HG03045 (cell line): Measurements from ENCODE around the gene TXNDC16.
A peak's percentile ranks its signal among the peaks of the same experiment; 100 is the strongest.
"Not testable (repeated sequence)": the region's sequence is repeated elsewhere in the genome, so short reads cannot be mapped to it uniquely, and the experiment has no call there.

Experiments used
- ATAC-seq: cut with Tn5 transposase; IDR thresholded peaks from one replicate; pipeline ENCODE4 v1.9.1; 2021; ENCODE audit warnings: mild to moderate bottlenecking, moderate library complexity; ENCODE audit not compliant: unreplicated experiment

Gene TXNDC16, protein sequence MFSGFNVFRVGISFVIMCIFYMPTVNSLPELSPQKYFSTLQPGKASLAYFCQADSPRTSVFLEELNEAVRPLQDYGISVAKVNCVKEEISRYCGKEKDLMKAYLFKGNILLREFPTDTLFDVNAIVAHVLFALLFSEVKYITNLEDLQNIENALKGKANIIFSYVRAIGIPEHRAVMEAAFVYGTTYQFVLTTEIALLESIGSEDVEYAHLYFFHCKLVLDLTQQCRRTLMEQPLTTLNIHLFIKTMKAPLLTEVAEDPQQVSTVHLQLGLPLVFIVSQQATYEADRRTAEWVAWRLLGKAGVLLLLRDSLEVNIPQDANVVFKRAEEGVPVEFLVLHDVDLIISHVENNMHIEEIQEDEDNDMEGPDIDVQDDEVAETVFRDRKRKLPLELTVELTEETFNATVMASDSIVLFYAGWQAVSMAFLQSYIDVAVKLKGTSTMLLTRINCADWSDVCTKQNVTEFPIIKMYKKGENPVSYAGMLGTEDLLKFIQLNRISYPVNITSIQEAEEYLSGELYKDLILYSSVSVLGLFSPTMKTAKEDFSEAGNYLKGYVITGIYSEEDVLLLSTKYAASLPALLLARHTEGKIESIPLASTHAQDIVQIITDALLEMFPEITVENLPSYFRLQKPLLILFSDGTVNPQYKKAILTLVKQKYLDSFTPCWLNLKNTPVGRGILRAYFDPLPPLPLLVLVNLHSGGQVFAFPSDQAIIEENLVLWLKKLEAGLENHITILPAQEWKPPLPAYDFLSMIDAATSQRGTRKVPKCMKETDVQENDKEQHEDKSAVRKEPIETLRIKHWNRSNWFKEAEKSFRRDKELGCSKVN

DNA sequence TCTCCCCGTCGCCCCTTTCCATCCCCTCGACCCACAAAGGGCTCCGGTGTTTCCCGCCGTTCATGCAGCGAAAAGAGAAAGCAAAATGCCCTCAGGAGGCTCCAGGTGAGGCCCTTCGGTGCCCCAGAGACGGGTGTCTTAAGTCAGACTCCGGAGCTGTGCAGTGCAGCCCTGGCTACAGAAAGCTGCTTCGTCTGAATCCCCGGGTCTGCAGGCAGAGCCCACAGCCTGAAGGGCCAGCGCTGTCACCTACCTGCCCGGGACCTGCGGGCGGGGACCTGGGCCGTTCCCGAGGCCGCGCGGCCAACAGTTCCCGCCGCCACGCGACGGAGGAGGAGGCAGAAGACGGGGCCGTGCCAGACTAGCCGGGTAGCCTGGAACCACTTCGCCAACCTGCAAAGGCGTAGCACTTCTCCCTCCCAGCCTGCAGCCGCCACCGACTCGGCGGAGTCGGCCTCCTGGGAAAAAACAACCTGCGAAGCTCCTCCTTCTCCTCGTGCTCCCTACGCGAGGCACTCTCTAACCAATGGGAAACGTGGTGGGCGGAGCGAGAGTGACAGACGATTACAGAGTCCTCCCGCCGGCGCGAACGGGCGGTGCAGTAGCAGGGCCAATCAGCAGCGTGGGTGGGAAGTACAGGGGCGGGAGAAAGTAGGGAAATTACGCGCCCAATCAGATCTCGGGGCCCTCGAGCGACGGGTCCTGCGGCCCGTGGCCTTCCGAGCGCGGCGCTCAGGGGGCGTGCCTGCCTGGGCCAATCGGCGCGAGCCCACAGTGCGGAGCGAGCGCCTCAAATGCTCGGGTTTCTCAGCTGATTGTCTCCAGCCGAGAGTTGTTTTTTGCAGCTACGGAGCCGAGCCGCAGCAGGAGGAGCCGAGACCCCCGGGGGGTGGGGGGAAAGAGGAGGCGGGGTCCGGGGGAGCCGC, at the start of gene TXNDC16, which contains the start of gene GPR137C:
TXNDC16 (minus strand) TSS at position 443 of the 926 bp plus-strand sequence. CDS start 8,948 bp downstream, outside the sequence.
GPR137C (plus strand) TSS at position 774 of the 926 bp plus-strand sequence. CDS start 312 bp downstream, outside the sequence.
- peak; percentile 96 for ATAC-seq

DNA sequence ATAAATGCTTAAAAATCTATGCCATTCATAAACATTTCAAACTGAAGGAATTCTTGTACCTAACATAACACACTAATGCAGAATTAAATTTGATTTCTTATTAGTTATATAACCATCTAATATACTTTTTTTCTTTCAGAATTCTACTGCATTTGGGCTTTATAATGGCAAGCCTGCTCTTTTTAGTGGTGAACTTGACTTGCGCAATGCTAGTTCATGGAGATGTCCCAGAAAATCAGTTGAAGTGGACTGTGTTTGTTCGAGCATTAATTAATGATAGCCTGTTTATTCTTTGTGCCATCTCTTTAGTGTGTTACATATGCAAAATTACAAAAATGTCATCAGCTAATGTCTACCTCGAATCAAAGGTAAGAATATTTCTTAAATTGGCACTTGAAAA, 47.7 kb upstream of the TXNDC16 start:
- ATAC-seq = no peak

DNA sequence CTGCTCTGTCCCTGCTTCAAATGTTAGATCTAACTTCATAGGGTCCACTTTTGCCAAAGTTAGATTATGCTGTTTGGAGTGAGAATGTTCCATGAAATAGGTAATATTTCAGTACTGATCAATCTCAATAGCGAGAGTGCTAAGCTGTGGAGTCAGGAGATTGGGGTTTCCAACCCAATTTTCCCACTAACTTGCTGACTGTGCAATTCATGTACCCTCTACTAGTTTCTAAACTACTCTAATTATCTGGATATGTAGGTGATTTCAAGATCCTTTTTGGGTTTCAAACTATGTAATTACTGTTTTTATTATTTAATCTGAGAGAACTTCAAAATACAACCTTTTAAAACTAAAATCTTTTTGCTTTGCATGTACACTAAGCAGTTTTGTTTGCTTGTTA, 46.3 kb upstream of the TXNDC16 start:
- ATAC-seq = no peak

DNA sequence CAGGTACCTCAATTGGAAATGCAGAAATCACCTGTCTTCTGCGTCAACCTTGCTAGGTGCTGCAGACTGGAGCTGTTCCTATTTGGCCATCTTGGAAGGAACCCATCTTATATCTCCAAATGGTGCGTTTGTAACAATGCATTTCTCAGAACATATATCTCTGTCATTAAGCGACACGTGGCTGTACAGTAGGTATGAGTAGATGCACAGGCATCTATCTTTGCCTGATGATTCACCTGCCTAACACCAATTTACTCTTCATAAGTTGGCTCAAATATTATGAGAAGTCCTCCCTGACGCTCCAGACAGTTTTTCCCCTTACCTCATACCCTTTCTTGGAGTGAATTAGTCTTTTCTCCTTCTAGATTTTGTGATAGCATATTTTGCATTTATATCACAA, 44.6 kb upstream of the TXNDC16 start:
- ATAC-seq = no peak

DNA sequence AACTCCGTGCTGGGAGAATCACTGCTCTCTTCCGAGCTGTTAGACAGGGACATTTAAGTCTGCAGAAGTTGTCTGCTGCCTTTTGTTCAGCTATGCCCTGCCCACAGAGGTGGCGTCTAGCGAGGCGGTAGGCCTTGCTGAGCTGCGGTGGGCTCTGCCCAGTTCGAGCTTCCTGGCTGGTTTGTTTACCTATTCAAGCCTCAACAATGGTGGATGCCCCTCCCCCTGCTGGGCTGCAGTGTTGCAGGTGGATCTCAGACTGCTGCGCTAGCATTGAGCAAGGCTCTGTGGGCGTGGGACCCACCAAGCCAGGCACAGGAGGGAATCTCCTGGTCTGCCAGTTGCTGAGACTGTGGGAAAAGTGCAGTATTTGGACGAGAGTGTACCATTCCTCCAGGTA, 44.0 kb upstream of the TXNDC16 start:
- no peak for ATAC-seq

DNA sequence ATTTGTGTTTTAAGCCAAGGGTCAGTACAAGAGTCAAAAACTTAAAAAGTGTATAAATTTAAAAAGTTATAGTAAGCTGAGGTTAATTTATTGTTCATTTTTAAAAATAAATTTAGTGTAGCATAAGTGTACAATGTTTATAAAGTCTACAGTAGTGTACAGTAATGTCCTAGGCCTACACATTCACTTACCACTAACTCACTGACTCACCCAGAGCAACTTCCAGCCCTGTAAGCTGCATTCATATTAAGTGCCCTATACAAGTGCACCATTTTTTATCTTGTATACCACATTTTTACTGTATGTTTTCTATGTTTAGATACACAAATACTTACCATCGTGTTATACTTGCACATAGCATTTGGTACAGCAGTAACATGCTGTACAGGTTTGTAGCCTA, 38.0 kb upstream of the TXNDC16 start:
- ATAC-seq = no peak

DNA sequence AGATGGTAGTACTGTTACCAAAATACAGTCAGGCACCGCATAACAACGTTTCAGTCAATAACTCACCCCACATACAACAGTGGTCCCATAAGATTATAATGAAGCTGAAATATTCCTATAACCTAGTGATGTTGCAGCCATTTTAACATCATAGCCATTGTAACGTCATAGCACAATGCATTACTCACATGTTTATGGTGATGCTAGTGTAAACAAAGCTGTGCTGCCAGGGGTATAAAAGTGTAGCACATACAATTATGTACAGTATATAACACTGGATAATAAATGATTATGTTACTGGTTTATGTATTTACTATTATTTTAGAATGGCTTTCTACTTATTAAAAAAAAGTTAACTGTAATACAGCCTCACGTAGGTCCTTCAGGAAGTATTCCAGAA, 37.3 kb upstream of the TXNDC16 start:
- no peak for ATAC-seq

DNA sequence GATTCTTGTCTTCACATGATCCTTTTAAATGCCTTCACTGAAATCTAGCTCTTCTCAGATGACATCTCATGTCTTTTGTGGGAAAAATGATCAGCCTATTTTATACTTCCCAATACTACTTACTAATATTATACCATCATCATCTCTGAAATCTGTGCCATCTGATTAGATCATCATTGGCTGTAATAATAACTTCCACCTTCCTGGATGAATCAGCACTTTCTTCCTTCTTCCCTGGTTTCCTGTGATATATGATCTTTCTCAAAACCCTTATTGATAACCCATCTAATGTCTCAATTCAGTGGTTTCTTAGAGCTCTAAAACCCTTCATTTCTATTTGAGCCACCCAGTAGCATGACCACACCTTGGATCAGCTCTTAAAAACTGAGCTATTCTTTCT, 31.2 kb upstream of the TXNDC16 start:
- ATAC-seq = no peak

DNA sequence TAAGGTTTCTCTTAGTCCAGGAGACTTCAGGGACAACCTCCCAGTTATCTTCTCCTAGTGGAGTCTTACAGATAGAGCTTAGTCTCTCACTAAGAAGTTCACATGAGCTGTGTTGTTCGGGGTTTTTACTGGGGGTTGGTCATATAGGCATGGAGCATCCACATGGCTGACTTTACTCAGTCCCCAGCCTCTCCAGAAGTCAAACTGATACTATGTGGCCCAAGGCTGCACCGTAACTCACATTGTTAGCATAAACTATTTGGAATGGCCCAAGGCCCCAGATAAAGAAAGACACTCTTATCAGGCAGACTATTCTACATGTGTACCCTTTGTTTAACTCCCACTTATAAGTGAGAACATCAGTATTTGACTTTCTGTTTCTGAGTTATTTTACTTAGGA, 23.6 kb upstream of the TXNDC16 start:
- ATAC-seq = no peak

DNA sequence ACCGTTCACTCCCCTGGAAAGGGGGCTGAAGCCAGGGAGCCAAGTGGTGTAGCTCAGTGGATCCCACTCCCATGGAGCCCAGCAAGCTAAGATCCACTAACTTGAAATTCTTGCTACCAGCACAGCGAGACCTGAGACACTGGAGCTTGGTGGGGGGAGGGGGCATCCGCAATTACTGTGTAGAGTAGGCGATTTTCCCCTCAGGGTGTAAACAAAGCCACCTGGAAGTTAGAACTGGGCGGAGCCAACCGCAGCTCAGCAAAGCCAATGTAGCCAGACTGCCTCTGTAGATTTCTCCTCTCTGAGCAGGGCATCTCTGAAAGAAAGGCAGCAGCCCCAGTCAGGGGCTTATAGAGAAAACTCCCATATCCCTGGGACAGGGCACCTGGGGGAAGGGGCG, 16.1 kb upstream of the TXNDC16 start:
- ATAC-seq = not testable (repeated sequence)

DNA sequence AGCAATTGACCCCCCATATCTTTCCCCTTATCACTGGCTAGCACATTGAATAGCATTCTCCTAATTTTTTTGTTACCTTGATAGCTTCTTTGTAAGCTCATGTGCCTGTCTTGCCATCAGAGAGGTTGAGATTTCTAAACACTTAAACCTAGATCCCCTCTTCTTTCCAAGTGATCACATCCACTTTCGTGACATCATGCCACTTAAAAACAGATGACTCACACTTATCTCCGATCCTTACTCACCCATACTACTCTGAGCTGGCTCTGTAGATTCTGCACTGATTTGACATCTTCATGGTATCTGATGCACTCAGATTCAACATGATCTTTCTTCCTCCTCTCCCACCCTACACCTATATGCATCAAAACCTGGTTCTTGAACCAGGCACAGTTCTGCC, 10.8 kb upstream of the TXNDC16 start:
- no peak for ATAC-seq

DNA sequence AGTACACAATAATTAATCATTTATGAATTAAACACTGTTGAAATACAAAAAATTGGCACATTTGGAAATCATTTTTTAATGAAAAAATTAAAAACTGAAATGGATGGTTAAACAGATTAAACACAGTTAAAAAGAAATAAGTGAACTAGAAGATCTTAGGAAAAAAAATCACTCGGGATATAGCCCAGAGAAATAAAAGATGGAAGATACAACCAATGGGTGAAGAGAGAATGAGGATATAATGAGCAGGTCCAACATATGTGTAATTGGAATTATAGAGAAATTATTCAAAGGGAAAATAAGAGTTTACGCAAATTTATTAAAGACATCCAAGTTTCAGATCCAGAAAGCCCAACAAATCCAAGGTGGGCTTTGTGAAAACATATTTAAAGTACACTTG, 6.4 kb upstream of the TXNDC16 start:
- ATAC-seq = no peak

DNA sequence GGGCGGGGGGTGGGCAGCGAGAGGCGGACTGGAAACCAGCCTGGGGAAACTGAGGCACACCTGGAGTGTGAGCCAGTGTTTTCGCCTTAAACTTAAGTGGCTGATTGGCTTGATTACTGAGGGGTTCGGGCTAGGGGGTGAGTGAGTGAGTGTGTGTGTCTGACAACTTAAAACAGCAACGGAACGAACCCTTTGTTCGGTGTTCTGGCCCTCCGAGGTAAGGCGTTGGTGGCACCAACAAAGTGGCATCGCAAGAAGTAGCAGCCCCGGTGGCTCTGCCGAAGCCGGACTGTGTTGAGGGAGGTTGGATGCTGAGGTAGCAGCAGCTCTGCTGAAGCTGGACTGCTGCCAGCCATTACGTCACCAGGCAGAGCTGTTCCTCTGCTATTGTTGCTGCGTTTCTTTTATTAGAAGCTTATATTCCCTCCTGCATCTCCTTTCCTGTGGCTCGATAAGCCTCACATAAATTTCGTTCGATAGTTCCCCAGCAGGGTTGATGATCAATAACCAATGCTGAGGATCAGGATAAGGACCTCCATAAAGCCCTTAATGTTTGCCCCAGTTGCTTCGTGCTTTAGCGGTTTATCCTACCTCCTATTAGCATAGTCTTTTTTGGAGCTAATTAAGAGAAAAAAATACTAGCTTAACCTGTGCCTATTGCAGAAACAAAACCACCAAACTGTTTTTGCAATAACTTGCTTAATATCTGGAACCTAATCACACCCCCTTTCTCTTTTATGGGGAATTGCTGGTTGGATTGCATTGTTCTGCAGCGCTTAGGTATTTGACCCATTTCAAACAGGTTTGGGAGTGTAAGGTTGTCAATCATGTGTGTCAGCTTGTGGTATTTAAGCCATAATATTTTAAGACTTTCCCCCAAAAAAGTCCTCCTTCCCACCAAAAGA, 1.6 kb upstream of the TXNDC16 start:
- ATAC-seq = no peak

DNA sequence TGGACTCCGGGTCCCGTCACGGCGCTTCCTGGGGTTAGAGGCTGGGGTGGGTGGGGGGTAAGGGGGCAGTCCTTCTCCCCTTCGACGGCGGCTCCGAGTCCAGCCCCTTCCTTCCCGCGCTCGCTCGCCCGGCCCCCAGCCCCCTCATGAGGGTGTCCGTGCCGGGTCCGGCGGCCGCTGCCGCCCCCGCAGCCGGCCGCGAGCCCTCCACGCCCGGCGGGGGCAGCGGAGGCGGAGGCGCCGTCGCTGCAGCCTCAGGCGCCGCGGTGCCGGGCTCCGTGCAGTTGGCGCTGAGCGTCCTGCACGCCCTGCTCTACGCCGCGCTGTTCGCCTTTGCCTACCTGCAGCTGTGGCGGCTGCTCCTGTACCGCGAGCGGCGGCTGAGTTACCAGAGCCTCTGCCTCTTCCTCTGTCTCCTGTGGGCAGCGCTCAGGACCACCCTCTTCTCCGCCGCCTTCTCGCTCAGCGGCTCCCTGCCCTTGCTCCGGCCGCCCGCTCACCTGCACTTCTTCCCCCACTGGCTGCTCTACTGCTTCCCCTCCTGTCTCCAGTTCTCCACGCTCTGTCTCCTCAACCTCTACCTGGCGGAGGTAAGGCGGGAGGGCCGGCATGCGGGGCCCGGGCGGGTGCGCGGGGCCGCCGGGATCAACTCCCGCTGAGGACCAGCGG, 831 bp upstream of the TXNDC16 start:
- peak; percentile 24 for ATAC-seq

DNA sequence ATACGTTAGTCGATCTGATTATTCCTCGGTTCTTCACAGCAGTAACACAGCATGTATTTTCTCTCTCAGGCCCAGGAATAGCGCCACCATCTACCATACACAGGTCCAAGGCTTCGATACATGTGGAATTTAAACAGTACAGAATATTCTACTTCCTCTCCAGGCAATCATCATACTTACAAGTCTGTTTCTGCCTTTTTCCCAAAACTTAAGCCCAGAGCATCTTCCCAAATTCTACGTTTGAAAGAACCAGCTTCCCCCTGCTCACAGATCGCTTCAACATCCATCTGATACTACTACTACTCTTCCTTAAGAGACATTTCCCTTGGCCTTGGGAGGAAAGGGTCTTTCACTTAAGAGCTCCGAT, 626 bp downstream of the TXNDC16 start:
- no peak for ATAC-seq

DNA sequence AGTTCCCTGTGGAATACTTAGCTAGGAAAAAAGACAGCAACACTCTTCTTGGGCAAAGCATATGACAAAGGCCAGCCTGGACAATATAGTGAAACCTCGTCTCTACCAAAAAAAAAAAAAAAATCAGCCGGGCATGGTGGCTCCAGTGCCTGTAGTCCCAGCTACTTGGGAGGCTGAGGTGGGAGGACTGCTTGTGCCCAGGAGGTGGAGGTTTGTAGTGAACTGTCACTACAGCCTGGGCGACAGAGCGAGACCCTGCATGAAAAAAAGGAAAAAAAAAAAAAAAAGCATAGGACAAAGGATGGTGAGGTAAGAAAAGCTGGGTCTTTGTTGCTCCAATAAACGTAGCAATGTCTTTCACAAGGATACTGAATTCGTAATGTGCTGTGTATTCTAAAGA, 1.1 kb downstream of the TXNDC16 start:
- no peak for ATAC-seq

DNA sequence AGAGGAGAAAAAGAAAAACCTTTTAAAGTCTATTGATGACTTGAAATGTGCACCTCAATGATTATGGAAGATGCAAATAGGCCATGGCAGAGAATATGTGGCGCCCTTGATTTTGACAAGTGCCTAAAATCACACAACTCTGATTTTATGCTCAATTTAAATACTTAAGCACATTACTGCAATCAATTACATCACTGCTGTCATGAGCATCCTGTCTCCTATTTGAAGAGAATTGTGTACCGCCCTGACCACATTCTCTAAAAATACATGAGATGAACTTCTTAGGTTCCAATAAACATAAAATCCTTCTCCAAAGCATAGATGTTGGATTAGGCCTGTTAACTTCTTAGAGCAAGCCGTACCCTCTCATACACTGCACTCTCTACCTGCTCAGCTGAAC, 1.6 kb downstream of the TXNDC16 start:
- ATAC-seq = no peak

DNA sequence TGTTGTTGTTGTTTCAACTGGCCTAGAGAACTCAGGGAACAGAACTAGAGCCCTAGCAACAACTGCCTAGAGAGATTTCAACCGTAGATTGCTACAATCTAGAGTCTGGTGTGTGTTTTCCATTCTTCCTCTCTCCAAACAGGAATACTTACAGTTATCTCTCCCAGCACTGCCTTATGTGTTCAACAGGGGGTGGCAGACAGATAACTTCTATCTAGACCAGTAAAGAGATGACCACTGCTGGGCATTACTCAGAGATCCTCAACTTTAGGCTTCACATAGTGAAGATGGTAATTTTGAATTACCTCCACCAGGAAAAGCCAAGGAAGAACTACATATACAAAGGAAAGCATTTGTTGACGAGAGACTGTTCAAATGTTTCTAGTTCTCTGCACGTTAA, 4.8 kb downstream of the TXNDC16 start:
- no peak for ATAC-seq

DNA sequence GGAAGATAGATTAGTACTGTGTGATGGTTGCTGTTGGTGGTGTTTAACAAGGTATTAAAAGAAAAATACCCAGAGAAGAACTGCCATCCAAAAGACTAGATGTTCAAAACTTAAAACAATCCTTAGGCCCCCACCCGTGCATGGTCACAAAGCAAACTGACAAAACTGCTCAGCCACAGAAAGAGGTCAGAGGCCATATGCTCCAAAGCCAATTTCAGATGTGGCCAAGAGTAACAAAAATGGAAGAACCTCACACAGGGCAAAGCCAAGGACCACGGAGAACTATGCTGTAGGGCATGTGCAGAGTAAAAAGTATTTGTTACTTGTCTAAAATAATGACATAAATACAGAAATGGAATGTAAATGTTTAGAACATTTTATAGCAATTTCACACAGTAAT, 5.3 kb downstream of the TXNDC16 start:
- no peak for ATAC-seq

DNA sequence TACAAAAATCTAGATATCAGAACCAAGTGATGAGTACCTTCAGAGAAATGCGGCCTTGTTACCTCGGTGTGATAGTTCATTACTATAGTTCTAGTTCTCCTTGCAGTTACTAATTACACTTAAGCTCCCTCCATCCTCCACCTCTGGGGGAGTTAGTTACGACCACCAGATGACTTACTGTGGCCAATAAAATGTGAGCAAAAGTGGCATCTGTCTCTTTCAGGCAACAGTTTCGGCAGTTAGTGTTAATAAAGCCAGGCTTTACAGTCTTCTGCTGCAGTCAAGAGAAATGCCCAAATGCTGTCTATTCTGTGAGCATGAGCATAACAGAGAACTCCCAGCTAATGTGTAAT, 6.0 kb downstream of the TXNDC16 start:
- no peak for ATAC-seq
